ENCODE data around the gene ZNF454.

GRCh38 chr5:178989311-178989710 is 48.3 kb downstream of the ZNF454 start:
- TF ChIP-seq CTCF (IDR thresholded peaks at IDR 0.05) (no peak), ZFX (IDR thresholded peaks at IDR 0.05; ENCODE audit: borderline replicate concordance) (no peak)

Measured in 22Rv1 (cell line).